ENCODE results near the gene MRNIP. TPM values are rescaled to one million over a fixed set of nuclear protein-coding genes. Genes with fewer than 3 reads are reported as not detected.

The MRNIP gene
- total and polyA plus RNA-seq, 3 experiments from 2014 or later, result 17.7 to 27.2 (median 23.9) TPM

DNA sequence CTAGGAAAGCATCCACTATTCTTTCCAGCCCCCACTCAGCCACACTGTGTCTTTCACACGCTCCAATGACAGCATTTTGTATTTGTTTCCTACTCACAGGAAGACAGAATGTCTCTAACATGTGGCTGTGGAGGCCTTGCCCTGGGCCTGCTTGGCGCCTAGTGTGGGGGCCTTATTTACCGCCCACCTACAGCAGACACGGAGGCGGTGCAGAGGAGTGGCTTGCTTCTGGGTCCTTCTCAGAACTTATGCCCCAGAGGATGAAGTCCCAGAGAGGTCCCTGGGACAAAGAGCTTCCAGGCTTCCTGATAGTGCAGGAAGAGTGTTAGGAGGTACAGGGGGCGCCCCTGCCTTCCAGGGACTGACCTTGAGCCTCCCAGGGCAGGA lies 8.5 kb upstream of the MRNIP start:
- Histone ChIP-seq H3K36me3 (ENCODE audit: insufficient read depth, low read length) (no peaks in the 10 kb centered on the region), H3K27ac (ENCODE audit: low read depth, low read length) (no peak overlapping the region), H3K9me3 (ENCODE audit: low read length) (no peaks in the 10 kb centered on the region), H3K4me3 (ENCODE audit: low read length) (no peak overlapping the region), H3K4me1 (ENCODE audit: insufficient read depth, low read length) (no peaks in the 10 kb centered on the region), H3K27me3 (ENCODE audit: insufficient read depth, low read length, poor library complexity, severe bottlenecking) (no peaks in the 10 kb centered on the region)
- POLR2A ChIA-PET, result no interaction called here
- Mint-ChIP-seq H3K4me1 (no peaks in the 10 kb centered on the region), H3K27me3 (no peaks in the 10 kb centered on the region), H3K27ac (peak overlapping the region in 3 of 8 donors; percentile 23 to 93 (median 81)), H3K4me3 (no peak overlapping the region), H3K36me3 (peaks cover 4 to 66% (median 7%) of the 10 kb centered on the region in 3 donors), H3K9me3 (no peaks in the 10 kb centered on the region)
- CTCF ChIA-PET, result no interaction called here
- DNase-seq, result no peak

DNA sequence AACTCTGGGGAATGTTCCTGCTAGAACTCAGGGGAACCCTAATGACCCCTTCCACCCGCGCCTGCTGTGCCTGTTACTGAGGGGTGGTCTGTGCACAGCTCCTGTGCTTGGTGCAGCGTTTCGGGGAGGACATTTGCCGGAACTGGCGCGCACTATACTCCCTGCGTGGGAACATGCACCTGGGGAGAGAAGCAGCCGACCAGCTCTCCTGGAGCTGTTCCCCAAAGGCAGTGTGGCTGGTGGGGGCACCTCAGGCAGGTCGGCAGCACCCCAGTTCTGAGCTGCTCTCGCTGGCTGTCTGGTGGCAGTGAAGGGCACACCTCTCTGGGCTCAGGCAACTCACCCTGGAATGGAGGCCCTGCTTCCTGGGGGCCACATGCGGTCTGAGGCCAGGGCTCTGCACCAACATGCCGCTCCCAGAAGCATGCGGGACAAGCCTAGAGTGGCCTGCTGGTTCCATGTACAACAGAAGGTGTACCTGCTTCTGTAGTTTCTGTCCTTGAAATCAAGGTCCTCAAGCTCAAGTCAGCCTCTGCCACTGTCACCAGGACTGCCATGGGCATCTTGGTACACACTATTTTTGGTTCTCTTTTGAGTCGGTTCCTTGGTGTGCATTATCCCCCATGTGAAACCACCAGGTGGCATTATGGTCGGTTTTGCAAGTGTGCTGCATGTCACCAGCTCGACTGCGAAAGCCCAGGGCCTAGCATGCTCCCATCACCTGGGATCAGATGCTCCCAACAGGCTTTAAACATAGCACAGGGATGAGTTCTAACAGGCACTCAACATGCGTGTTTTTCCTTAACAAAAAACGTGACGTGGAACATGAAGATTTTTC lies 7.8 kb upstream of the MRNIP start:
- ChIA-PET POLR2A (no interaction called here), CTCF (interaction anchor here (1.3 kb wide), 1 partner anchor 19 kb away, joined by 4 read pairs; no protein-coding TSS in a partner anchor)
- Mint-ChIP-seq H3K27ac (peak overlapping the region in 4 of 8 donors; percentile 36 to 78 (median 58)), H3K36me3 (peaks cover 4 to 66% (median 7%) of the 10 kb centered on the region in 3 donors), H3K4me1 (no peaks in the 10 kb centered on the region), H3K9me3 (no peaks in the 10 kb centered on the region), H3K4me3 (no peak overlapping the region), H3K27me3 (no peaks in the 10 kb centered on the region)
- no peak overlapping the region for H3K27ac ChIP-seq (ENCODE audit: low read depth, low read length)
- no peak overlapping the region for H3K4me3 ChIP-seq (ENCODE audit: low read length)
- H3K9me3 ChIP-seq (ENCODE audit: low read length), result no peaks in the 10 kb centered on the region
- no peaks in the 10 kb centered on the region for H3K27me3 ChIP-seq (ENCODE audit: insufficient read depth, low read length, poor library complexity, severe bottlenecking)
- H3K36me3 ChIP-seq (ENCODE audit: insufficient read depth, low read length), result no peaks in the 10 kb centered on the region
- H3K4me1 ChIP-seq (ENCODE audit: insufficient read depth, low read length), result no peaks in the 10 kb centered on the region
- no peak for DNase-seq

DNA sequence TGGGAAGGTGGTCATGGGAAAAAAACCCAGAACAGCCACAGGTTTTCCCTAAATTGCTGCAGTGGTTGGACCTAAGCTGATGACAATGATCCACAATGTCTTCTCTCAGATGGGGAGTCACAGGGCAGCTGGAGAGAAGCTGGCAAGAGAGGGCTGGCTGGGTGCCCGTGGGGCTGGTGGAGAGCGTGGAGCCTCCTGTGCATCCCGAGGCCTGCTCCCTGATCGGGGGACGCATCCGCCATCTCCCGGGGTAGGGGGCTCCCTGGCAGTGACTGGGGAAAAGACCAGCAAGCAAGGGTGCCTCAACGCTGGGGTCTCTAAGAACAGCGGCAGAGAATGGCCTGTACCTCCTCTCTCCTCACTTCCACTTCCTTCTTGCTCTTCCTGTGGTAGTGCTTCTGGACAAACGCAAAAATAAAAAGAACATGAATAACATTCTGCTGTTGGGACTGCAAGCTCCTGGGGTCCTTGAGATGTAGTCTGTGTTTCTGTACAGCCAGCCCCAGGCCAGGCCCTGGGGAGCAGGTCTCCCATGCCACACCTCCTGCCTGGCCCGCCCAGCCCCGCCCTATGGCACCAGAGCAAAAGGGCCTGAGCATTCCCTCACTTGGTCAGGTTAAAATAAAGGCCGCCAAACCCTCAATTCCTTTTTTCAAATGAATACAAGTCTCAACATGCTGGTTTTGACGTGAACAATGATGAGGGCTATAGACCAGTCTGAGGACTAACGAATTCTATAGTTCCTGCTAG lies 7.0 kb upstream of the MRNIP start:
- no peaks in the 10 kb centered on the region for H3K4me1 ChIP-seq (ENCODE audit: insufficient read depth, low read length)
- H3K4me3 ChIP-seq (ENCODE audit: low read length), result no peak overlapping the region
- no peaks in the 10 kb centered on the region for H3K36me3 ChIP-seq (ENCODE audit: insufficient read depth, low read length)
- Mint-ChIP-seq H3K9me3 (no peaks in the 10 kb centered on the region), H3K4me1 (no peaks in the 10 kb centered on the region), H3K27me3 (no peaks in the 10 kb centered on the region), H3K4me3 (no peak overlapping the region), H3K36me3 (peaks cover 0 to 58% (median 4%) of the 10 kb centered on the region in 3 donors), H3K27ac (peak overlapping the region in 2 of 8 donors; percentile 54 to 74)
- POLR2A ChIA-PET, result no interaction called here
- H3K27ac ChIP-seq (ENCODE audit: low read depth, low read length), result no peak overlapping the region
- no peaks in the 10 kb centered on the region for H3K9me3 ChIP-seq (ENCODE audit: low read length)
- CTCF ChIA-PET, result interaction anchor here (1.3 kb wide), 1 partner anchor 18 kb away, joined by 4 read pairs; no protein-coding TSS in a partner anchor
- DNase-seq, result no peak
- H3K27me3 ChIP-seq (ENCODE audit: insufficient read depth, low read length, poor library complexity, severe bottlenecking), result no peaks in the 10 kb centered on the region

DNA sequence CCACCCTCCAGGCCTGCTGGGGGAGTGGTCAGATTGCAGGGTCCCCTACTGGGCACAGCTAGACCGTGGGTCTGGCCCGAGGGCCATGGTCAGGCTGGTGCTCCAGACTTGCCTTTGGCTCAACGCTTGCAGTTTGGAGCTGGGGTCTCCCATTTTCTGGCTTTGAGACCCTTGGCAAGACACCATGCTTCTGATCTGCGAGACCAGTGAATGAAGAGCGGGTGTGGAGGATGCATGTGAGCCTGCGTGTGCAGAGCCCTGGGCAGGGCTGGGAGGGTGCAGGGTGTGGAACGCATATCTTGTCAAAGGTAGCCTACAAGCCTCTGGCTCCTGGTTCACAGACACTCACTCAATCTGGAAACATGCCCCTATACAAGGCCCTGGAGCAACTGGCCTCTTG lies 6.1 kb upstream of the MRNIP start:
- DNase-seq, result no peak
- ChIA-PET CTCF (interaction anchor here (1.0 kb wide), 1 partner anchor 21 kb away, joined by 3 read pairs; no protein-coding TSS in a partner anchor), POLR2A (no interaction called here)
- no peak overlapping the region for H3K4me3 ChIP-seq (ENCODE audit: low read length)
- peaks cover 0 to 51% (median 4%) of the 10 kb centered on the region in 3 donors for H3K36me3 Mint-ChIP-seq
- no peaks in the 10 kb centered on the region for H3K9me3 Mint-ChIP-seq
- H3K4me1 ChIP-seq (ENCODE audit: insufficient read depth, low read length), result no peaks in the 10 kb centered on the region
- no peak overlapping the region for H3K27ac ChIP-seq (ENCODE audit: low read depth, low read length)
- no peak overlapping the region for H3K27ac Mint-ChIP-seq
- no peaks in the 10 kb centered on the region for H3K9me3 ChIP-seq (ENCODE audit: low read length)
- H3K4me1 Mint-ChIP-seq, result peaks cover 2 to 9% (median 3%) of the 10 kb centered on the region in 3 donors
- no peaks in the 10 kb centered on the region for H3K36me3 ChIP-seq (ENCODE audit: insufficient read depth, low read length)
- H3K27me3 ChIP-seq (ENCODE audit: insufficient read depth, low read length, poor library complexity, severe bottlenecking), result no peaks in the 10 kb centered on the region
- H3K4me3 Mint-ChIP-seq, result no peak overlapping the region
- no peaks in the 10 kb centered on the region for H3K27me3 Mint-ChIP-seq

DNA sequence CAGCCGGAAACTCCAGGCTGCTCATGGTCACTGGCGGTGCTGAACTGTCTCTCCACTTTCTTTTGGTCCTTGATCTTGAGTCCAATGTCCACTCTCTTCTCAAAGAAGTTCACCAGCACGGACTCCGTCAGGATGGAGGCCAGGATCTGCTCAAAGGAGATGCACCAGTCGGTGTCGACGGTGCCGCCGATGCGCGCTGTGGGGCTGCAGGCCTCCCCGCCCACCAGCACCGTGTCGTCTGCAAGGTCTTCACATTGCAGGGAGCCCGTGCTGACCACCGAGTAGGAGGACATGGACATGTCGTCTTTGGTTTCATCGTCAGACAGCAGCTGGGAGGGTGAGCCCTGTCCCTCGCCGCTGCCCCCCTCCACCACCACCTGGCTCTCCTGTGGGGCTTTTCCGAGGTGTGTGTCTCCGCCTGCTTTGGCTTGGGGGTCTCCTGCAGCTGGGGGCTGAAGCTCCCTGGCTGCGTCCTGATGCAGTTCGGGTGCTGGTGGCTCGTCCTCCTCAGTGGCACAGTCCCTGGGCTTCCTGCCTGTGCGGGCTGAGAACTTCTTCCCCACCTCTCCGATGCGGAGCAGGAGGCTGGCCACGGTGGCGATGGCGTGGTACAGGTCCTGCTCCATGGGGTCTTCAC lies 5.0 kb upstream of the MRNIP start:
- H3K36me3 ChIP-seq (ENCODE audit: insufficient read depth, low read length), result no peaks in the 10 kb centered on the region
- H3K9me3 Mint-ChIP-seq, result no peaks in the 10 kb centered on the region
- no peaks in the 10 kb centered on the region for H3K9me3 ChIP-seq (ENCODE audit: low read length)
- H3K27ac ChIP-seq (ENCODE audit: low read depth, low read length), result no peak overlapping the region
- H3K4me1 Mint-ChIP-seq, result peaks cover 6 to 9% (median 6%) of the 10 kb centered on the region in 3 donors
- no peak for DNase-seq
- H3K4me3 Mint-ChIP-seq, result no peak overlapping the region
- H3K27me3 Mint-ChIP-seq, result no peaks in the 10 kb centered on the region
- POLR2A ChIA-PET, result no interaction called here
- no peak overlapping the region for H3K4me3 ChIP-seq (ENCODE audit: low read length)
- H3K27me3 ChIP-seq (ENCODE audit: insufficient read depth, low read length, poor library complexity, severe bottlenecking), result no peaks in the 10 kb centered on the region
- peak overlapping the region in 2 of 8 donors; percentile 33 to 72 for H3K27ac Mint-ChIP-seq
- CTCF ChIA-PET, result interaction anchor here (1.0 kb wide), 1 partner anchor 22 kb away, joined by 3 read pairs; no protein-coding TSS in a partner anchor
- H3K36me3 Mint-ChIP-seq, result peaks cover 0 to 49% (median 4%) of the 10 kb centered on the region in 3 donors
- H3K4me1 ChIP-seq (ENCODE audit: insufficient read depth, low read length), result no peaks in the 10 kb centered on the region

DNA sequence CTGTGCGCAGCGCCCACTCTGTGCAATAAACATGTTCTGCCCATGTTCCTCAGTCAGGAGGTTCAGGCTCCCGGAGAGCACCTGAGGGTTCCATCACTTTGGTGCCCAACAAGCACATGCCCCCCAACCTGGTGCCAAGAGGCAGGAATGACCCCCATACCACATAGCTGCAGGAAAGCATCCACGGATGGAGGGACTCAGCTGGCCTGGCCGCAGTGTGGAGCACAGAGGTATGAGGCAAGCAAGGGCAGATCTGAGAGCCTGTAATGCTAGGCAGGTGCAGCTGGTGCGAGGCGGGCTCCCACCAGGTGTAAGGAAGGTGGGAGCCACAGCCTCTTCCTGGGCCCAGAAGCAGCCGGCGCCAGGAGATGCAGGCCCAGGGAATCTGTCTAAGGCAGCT lies 4.3 kb upstream of the MRNIP start:
- ChIA-PET CTCF (no interaction called here), POLR2A (no interaction called here)
- Histone ChIP-seq H3K27me3 (ENCODE audit: insufficient read depth, low read length, poor library complexity, severe bottlenecking) (no peaks in the 10 kb centered on the region), H3K9me3 (ENCODE audit: low read length) (no peaks in the 10 kb centered on the region), H3K27ac (ENCODE audit: low read depth, low read length) (no peak overlapping the region), H3K4me1 (ENCODE audit: insufficient read depth, low read length) (peaks cover under 1% of the 10 kb centered on the region), H3K4me3 (ENCODE audit: low read length) (no peak overlapping the region), H3K36me3 (ENCODE audit: insufficient read depth, low read length) (no peaks in the 10 kb centered on the region)
- H3K4me1 Mint-ChIP-seq, result peaks cover 10 to 13% (median 11%) of the 10 kb centered on the region in 3 donors
- H3K27ac Mint-ChIP-seq, result no peak overlapping the region
- H3K9me3 Mint-ChIP-seq, result no peaks in the 10 kb centered on the region
- peak overlapping the region in 1 of 7 donors; percentile 37 for H3K4me3 Mint-ChIP-seq
- H3K36me3 Mint-ChIP-seq, result peaks cover 0 to 52% (median 4%) of the 10 kb centered on the region in 3 donors
- no peaks in the 10 kb centered on the region for H3K27me3 Mint-ChIP-seq
- no peak for DNase-seq

DNA sequence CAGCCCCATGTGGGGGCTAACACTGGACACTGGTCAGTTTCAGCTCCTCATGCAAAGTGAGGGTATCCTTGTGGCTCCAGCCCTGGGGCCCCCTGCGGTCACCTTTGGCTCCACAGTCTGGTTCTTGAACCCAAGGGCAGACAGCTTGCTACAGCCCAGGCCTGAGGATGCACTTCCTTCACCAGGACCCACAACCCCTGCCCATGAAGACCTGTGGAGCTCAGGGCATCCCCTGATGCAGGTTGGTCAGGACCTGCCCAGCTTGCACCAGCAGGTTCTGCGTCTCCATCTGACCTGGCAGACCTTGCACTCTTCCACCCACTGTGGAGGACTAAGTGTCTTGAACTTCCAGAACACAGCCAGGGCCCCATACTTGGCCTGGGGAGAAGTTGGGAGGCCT lies 3.7 kb upstream of the MRNIP start:
- H3K9me3 Mint-ChIP-seq, result no peaks in the 10 kb centered on the region
- H3K4me1 Mint-ChIP-seq, result peaks cover 15 to 19% (median 16%) of the 10 kb centered on the region in 3 donors
- H3K4me3 Mint-ChIP-seq, result peak overlapping the region in 1 of 7 donors; percentile 37
- Histone ChIP-seq H3K4me1 (ENCODE audit: insufficient read depth, low read length) (peaks cover 6% of the 10 kb centered on the region), H3K36me3 (ENCODE audit: insufficient read depth, low read length) (no peaks in the 10 kb centered on the region), H3K27ac (ENCODE audit: low read depth, low read length) (no peak overlapping the region), H3K27me3 (ENCODE audit: insufficient read depth, low read length, poor library complexity, severe bottlenecking) (no peaks in the 10 kb centered on the region), H3K9me3 (ENCODE audit: low read length) (no peaks in the 10 kb centered on the region), H3K4me3 (ENCODE audit: low read length) (no peak overlapping the region)
- no peaks in the 10 kb centered on the region for H3K27me3 Mint-ChIP-seq
- H3K36me3 Mint-ChIP-seq, result peaks cover 0 to 48% (median 3%) of the 10 kb centered on the region in 3 donors
- CTCF ChIA-PET, result no interaction called here
- peak overlapping the region in 1 of 8 donors; percentile 11 for H3K27ac Mint-ChIP-seq
- POLR2A ChIA-PET, result no interaction called here
- DNase-seq, result no peak

Measured in CD8-positive, alpha-beta memory T cell (primary cell).